ENCODE data around the gene DCDC2.
"Not testable (repeated sequence)": the region's sequence is repeated elsewhere in the genome, so short reads cannot be mapped to it uniquely, and the experiment has no call there.

GRCh38 chr6:24142733-24143132 lies 215.1 kb downstream of the DCDC2 start:
- not testable (repeated sequence) for TF ChIP-seq POLR2A (IDR thresholded peaks at IDR 0.05; ENCODE audit: low read length); GATA1 (IDR thresholded peaks at IDR 0.05; ENCODE audit: low read depth, low read length)
